Measurements from ENCODE around the gene RAB38.

RAB38 gene

DNA sequence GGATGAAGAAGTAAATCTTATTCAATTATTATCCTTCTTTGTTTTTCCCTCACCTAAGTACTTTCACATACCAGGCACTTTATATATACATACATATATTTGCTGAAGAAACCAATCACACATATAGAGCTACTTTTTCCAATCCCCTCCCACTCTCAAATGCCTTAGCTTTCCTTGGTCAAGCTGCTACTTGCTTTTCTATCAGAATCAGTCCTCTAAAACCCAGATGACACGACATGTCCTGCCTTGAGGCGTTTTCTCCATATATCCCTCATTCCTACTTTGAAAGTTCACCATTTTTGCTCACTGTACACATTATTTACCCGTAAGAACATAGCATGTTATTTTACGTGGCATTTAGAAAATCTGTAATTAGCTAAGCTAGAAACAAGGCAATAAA is 5.4 kb downstream of the RAB38 start:
- DNase-seq (ENCODE audit: low read depth), result no peak

DNA sequence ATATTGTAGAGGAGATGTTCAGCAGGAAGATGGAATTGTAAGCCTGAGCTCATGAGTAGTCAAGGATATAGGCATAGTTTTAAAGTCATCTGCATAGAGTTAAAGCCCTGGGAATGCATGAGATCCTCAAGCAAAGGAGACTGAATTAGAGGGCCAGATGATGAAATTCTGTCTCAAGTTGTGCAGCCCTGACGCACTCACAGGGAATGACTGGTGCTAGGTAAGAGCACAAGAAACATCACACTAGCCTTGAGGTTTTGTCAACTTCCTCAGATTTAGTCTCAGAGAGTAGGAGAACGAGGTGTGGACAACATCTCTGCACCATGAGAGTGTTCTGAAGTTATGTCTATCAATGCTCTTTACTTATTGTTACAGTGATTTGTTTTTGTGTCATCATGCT is 5.8 kb downstream of the RAB38 start:
- no peak for DNase-seq (ENCODE audit: low read depth)

DNA sequence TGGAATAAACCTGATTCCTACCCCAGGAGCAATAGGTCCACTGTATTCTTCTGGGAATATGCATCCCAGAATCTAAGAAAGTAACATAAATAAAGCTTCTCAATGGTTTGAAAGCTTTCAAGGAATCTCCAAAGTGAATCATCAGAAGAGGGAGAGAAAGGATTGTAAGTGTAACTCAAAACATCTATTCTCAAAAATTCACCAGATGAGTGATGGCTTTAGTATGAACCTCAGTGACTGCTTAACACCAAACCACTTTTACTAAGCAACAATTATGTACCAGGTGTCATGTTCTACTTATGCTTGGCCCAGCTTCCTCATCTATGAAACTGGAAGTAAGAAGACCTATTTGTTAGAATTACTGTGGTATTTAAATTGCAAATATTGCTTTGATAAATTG is 7.4 kb downstream of the RAB38 start:
- DNase-seq (ENCODE audit: low read depth), result no peak

DNA sequence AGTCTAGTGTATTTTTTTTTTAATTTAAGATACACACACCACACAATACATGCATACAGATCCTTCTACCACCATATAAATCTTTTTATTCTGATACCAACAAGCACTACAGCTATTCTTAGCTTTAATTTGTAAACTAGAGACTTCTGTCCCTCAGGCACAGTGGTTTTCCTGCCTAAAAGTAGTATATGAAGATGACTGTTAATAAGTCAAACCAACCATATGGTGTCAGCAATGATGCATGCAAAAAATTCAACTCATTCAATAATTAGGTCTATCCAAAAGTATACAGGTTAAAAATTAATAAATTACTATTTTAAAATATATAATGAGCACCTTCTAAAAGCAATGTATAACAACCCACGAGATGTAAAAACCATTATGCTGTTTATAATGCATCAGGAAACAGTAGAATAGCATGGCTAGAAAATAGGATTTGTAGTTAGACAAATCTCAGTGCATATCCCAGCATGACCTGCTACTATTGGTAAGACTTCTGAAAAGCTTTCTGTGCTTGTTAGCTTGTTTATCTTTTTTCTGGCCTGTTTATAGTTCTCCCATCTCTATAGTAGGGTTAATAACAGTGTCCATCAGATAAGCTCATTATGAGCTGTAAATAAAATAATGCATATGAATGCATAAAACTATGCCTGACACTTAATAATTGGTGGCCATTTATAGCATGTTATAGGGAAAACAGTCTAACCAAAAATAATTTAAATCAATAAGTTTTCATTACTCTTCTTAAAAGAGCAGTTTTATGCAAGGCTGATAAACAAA is 10.2 kb downstream of the RAB38 start:
- no peak for DNase-seq (ENCODE audit: low read depth)

DNA sequence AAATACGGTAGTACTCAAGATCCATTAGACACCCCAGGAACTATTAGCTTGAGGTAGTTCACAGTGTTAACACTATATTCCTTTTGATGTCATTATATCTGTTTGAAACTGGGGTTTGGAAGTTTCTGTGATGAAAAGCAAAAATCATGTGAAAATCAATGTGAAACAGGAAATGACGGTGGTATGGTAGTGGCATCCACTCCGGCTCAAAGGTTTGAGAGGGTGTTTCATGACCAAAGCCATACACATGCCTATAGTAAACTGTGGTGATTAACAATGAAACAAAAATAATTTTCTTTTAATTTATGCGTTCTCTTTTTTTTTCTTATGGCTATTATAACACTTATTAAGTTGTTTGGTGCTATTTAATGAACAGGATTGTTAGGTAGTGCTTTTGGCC is 10.9 kb downstream of the RAB38 start:
- DNase-seq (ENCODE audit: low read depth), result no peak

DNA sequence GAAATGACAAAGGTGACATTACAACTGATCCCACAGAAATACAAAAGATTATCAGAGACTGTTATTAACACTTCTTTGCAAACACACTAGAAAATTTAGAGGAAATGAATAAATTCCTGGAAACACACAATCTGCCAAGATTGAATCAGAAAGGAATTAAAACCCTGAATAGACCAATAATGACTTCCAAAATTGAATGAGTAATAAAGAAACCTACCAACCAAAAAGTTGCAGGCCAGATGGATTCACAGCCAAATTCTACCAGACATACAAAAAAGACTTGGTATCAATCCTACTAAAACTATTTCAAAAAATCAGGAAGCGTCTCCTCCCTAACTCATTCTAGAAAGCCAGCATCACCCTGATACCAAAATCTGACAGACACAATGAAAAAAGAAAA is 17.2 kb downstream of the RAB38 start:
- DNase-seq (ENCODE audit: low read depth), result no peak

DNA sequence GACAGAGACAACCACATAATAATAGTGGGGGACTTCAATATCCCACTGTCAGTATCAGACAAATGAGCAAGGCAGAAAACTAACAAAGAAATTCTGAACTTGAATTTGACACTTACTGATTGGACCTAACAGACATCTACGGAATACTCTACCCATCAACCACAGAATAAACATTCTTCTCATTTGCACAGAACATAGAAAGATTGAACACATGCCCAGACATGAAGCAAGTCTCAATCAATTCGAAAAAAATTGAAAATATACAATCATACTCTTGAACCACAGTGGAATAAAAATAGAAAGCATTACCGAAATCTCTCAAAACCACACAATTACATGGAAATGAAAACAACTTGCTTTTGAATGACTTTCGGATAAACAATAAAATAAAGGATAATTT is 17.9 kb downstream of the RAB38 start:
- no peak for DNase-seq (ENCODE audit: low read depth)

DNA sequence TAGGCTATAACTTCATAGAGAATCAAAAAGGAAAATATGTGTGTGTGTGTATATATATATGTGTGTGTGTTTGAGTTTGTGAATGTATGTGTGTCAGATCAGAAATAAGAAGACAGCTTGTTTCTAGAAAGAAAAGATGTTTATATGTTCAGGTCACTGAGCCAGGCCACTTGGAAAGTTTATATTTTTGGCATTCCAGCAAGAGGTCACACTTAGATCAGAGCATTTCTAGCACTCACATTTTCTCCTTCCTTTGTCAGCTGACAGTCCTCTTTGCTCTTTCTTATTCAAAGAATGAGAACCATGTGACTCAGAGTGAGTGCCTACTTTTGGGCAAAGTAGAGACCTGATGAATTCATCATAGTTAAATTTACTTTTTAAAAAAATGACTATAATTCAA is 22.9 kb downstream of the RAB38 start:
- no peak for DNase-seq (ENCODE audit: low read depth)

DNA sequence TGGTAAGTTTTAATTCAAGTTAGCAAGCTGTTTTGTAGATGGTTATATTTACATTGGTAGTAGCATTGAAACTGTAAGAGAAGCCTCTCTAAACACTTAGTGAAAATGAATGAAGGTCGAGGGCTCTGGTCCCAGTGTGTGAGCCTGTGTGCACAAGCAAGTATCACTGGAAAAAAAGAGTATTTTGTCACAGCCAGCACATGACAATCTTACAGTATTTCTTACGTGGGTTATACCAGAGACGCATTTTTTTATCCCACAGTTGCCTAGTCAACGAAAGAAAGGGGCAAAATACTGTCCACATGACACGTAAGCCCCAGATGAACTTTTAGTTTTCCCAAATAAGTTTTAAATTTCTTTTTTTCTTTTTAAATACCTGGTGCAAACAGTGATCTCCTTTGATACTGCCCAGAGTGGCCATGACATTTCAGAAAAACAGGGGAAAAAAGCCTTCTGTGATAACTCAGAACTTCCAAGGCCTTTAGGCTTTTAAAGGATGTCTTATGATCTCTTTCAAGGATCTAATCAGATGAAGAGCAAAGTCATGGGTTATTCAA is 23.5 kb downstream of the RAB38 start:
- DNase-seq (ENCODE audit: low read depth), result no peak

DNA sequence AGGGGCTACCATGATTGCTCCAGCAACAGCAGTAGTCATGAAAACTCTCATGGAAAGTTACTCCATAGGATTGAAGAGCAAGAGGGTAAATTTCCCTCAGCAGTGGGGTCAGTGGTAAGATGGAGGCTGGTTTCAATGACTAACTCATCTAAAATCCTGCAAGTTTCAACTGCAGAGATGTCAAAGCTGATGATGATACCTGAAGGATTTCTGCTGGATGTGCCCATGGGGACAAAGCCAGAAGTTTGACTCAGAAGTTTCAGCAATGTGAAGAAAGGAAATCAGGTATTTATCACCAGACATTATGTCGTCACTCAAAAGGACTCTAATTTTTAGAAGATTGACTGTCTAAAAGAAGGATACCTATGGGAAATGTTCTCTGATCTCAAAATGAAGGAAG is 29.1 kb downstream of the RAB38 start:
- no peak for DNase-seq (ENCODE audit: low read depth)

DNA sequence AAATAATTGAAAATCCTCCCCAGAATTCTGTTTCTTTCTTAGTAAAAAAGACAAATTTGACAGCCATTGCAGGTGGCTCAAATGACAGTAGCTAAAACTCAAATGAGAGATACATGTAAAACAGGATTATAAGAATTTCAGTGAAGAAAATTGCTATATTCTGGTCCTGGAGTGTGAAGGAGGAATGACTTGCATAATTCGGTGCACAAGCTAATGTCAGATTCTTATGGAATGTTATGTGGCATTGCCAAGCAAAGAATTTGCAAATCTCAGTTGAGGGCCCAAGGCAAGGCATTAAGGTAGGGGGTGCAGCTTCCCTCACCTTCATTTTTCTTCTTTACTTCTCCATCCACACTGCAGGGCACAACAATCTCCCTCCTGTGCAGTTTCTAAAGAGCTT is 35.4 kb downstream of the RAB38 start:
- no peak for DNase-seq (ENCODE audit: low read depth)

DNA sequence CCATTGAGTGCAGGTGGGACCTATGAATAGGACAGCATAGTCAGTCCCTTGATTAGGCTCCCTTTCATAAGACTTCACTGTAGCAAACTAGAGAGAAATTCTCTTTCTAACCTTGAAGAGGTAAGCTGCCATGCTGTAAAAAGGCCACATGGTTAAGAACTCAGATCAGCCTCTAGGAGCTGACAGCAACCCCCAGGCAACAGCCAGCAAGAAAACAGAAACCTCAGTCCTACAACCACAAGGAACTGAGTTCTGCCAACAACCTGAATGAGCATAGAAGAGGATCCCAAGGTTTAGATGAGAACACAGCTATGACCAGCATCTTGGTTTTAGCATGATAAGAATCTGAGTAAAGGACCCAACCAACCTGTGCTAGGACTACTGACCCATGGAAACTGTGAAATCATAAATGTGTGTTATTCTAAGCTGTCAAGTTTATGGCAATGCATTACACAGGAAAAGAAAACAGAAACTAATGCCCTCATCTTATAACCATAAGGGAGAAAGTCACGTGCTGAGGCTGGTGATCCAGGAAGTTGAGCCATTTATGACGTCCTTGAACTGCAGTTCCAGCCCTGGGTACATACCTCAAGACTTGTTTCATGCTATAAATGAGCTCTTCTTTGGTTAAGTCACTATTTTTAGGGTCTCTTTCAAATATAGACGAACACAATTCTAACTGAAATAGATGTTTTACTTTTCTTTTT is 43.3 kb downstream of the RAB38 start:
- DNase-seq (ENCODE audit: low read depth), result no peak

DNA sequence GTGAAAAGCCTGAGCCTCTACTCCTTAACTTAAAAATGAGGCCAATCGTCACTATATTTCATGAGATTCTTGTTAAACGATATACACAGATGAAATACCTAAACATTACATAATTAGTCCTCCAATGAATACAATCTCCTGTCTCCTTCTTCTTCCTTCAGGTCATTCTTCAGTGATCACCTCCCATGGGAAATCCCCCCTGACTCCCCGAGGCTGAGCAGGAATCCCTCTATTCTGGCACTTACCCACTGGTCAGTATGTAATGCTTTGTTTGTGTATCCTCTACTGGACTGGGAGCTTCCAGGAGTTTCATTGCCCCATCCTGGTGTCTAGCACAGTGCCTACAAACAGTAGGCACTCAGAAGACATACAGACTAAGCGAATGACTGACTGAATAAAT is 52.3 kb downstream of the RAB38 start:
- no peak for DNase-seq (ENCODE audit: low read depth)

DNA sequence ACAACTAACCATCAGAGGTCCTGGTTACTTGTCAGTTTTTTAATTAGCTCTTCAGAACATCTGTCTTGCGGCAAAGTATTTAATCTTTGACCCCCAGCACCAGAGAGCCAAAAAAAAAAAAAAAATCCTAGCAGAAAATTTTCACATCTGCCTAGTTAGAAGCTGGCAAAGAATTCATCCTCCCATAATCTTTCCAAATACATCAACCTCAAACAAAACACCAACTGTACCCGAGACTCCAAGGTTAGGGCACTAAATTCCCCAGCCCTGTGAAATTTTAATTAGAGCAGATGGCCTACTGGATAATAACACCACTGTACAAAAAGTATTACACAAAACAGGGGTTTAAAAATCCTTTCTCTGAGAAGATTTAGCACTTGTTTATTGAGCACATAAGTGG is 55.7 kb downstream of the RAB38 start:
- no peak for DNase-seq (ENCODE audit: low read depth)

DNA sequence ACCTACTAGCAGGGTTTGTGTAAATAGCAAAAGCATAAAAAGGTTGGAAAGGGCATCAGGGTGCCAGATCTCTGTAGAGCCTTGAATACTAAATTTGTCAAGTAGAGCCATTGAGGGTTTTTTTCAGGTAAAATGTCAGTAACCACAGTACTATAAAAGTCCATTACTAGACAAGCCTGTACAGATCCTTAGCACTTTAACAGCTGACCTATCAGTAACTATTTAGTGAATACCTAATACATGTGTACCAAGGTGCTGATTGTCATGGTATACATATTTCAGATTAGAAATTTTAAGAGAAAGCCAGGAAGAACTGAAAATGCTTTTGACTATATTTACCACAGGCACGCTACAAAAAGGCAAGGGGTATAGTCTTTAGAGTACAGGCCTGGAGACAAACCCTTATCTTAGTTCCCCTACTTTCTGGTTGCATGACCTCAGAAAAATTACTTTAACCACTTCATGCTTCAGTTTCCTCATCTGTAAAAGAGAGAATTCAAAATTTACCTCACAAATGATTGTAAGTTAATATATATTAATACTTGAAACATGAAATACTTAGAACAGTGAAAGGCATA is 57.9 kb downstream of the RAB38 start:
- no peak for DNase-seq (ENCODE audit: low read depth)

DNA sequence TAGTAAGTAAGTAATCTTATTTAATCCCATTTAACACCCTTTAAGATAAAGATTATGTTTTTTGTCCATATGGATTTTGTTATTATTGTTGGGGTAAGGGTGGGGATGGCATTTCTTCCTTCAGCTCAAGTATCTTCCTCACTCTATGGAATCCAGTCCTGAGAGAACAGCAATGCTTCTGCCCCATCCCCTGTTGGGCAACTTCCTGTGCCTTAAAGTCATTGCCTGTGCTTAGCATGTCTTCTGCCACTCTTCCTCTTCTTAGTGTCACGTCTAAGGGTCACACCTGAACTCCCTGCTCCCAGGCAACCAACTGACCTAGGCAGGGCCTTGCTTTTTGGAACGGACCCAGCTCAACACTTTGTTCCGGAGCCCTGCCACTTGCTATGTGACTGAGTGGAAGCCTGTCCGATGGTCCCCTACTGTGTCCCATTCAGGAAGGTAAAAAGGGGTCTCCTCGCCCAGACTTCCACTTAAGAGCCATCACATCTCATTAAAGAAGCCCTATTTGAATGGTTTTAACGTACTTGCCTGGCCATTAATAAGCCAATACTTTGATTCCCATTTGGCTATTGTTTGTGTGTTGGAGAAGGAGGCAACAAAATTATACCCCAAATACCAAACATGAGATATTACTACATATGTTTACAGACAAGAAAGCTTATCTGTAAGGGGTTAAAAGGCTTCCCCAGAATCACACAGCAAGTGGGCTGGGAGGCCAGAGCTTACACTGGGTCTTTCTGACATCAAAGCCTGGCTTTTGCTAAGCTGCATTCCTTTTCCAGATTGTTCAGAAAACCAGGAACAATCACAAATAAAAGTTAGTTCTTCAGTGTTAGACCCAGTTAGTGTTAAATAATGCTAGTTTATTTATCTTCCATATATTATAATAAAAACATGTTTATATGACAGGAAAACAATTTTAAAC is 59.2 kb downstream of the RAB38 start:
- no peak for DNase-seq (ENCODE audit: low read depth)

DNA sequence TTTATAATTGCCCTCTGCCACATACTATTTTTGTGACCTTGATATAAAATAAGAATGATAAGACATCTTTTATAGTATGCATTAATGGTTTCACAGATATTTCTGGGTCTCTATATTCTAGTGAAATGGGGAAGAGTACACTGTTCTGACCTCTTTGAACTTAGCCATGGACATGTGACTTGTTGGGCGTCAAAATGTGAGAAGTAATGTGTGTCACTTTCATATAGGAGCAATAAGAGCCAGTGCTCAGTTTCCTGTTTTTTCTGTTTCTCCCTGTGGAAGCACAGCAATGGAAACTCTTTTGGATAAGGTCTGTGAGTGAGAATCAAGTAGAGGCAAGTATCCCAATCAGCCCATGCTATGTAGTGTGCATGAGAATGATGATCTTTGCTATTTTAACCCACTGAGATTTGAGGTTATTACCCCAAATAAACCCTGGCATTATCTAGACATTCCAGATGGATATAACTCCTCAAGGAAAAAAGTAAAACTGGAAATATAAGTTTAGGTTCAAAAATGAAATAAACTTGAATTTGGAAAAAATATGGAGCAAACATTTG is 60.7 kb downstream of the RAB38 start:
- no peak for DNase-seq (ENCODE audit: low read depth)

DNA sequence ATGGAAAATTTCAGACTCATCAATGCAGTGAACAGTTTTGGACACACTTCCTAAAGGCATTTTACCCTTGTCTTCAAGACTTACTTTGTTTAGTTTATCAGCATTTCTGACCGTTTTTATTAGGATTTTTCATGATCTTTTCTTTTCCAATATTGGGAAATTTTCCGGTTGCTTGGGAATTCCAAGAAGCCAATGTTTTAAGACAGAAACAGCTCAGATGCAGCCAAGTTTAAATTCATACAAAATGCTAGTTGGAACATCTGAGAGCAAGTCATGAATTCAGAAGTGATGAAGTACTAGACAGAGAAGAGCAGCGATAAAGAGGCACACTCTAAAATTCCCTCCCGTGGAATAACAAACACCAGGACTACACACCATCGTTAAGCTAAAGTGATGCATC is 68.6 kb downstream of the RAB38 start:
- DNase-seq (ENCODE audit: low read depth), result no peak

DNA sequence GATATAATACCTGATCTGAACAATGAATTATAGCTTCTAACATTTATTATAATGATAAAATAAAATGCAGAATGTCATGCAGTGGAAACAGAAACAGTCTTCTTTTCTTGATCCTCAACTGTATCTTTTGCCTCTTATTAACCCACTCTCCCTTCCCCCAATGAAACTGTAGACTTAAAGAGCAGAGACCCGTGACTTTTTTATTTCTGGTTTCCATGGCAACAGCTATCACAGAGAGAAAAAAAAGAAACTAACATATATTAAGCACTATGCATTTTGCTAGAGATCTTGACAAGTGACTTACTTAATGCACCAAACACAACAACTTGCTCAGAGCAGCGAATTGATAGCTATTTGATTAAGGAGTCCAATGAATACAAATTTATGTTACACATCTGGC is 69.3 kb downstream of the RAB38 start:
- DNase-seq (ENCODE audit: low read depth), result no peak

DNA sequence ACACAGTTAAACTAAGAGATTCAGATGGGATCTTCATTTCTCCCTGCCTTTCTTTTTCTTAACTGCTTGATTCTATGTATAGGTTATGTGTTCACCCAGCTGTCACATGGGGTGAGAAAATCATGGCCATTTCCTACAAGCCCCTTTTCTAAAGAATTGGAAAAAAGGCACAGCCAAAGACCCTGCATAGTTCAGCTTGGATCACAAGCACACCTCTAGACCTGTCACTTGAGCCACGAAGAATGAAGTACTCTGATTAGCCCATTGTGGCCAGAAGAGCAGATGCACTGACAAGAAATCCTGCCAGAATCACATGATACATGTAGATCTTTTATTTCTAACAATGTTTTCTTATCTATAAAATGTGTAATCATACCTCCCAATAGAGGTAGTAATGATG is 69.7 kb downstream of the RAB38 start:
- no peak for DNase-seq (ENCODE audit: low read depth)

DNA sequence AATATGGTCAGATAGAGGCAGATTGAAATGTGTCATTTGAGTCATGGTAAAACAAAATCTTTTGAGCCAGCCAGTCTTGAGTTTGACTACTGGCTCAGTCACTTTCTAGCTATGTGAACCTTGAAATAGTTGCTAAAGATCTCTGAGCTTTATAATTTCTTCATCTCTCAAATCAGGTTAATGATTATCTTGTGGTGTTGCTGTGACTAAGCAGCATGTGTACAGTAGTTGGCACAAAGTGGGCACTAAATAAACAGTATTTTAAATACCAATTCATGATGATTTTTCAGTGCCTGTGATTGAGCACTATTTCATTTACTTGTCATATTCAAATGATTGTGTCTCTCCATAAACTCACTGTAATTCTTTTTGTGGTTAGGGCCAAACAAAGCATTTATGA is 70.8 kb downstream of the RAB38 start:
- DNase-seq (ENCODE audit: low read depth), result no peak

All from activated gamma-delta T cell treated with anti-CD3 and anti-CD28 coated beads, Interleukin-2, amount 50 U/mL, for 16 hours (primary cell).